ENCODE data around the gene SHKBP1. TPM values are rescaled to one million over a fixed set of nuclear protein-coding genes. Genes with fewer than 3 reads are reported as not detected.
A peak's percentile ranks its signal among the peaks of the same experiment; 100 is the strongest.

SHKBP1 gene
- total RNA-seq, 1 donor from 2014 or later = 29.2 TPM

DNA sequence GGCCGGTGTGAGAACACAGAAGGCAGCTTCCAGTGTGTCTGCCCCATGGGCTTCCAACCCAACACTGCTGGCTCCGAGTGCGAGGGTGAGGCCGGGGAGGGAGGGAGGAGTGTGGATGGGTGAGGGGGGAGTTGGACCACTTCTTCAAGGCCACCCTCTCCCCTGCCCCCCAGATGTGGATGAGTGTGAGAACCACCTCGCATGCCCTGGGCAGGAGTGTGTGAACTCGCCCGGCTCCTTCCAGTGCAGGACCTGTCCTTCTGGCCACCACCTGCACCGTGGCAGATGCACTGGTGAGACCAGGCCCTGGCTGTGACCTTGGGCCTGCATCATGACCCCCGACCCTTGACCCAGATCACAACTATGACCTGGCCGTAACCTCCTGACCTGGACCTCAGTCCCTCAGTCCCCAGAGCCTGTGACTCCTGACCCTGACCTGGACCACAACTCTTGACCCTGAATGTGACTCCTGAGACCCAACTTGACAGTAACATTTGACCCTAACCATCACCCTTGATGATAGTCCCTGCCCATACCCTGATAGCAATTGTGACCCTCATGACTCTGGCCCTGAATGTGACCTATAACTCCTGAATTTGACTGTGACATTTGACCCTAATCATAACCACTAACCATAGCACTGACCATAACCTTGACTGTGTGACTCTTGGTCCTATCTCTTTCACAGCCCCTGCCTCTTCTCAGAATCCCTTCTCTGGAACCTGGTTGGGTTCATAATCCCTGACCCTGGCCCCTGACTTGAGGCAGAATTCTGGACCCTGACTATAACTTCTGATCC lies 35.4 kb downstream of the SHKBP1 start:
- peak; percentile 68 for FAIRE-seq
- DNase-seq (ENCODE audit: low read depth) = no peak
- H3K27me3 ChIP-seq (ENCODE audit: control insufficient read depth, insufficient read depth, low read length) = no peaks in the 10 kb centered on the region
- TF ChIP-seq, protein P1, sequence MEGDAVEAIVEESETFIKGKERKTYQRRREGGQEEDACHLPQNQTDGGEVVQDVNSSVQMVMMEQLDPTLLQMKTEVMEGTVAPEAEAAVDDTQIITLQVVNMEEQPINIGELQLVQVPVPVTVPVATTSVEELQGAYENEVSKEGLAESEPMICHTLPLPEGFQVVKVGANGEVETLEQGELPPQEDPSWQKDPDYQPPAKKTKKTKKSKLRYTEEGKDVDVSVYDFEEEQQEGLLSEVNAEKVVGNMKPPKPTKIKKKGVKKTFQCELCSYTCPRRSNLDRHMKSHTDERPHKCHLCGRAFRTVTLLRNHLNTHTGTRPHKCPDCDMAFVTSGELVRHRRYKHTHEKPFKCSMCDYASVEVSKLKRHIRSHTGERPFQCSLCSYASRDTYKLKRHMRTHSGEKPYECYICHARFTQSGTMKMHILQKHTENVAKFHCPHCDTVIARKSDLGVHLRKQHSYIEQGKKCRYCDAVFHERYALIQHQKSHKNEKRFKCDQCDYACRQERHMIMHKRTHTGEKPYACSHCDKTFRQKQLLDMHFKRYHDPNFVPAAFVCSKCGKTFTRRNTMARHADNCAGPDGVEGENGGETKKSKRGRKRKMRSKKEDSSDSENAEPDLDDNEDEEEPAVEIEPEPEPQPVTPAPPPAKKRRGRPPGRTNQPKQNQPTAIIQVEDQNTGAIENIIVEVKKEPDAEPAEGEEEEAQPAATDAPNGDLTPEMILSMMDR (IDR thresholded peaks at IDR 0.05; ENCODE audit: insufficient read depth, low read length, severe bottlenecking) = no peak
- H3K4me3 ChIP-seq (ENCODE audit: low read depth, low read length) = no peak overlapping the region
- peaks cover 5% of the 10 kb centered on the region for H3K36me3 ChIP-seq (ENCODE audit: control insufficient read depth, insufficient read depth, low read length)

DNA sequence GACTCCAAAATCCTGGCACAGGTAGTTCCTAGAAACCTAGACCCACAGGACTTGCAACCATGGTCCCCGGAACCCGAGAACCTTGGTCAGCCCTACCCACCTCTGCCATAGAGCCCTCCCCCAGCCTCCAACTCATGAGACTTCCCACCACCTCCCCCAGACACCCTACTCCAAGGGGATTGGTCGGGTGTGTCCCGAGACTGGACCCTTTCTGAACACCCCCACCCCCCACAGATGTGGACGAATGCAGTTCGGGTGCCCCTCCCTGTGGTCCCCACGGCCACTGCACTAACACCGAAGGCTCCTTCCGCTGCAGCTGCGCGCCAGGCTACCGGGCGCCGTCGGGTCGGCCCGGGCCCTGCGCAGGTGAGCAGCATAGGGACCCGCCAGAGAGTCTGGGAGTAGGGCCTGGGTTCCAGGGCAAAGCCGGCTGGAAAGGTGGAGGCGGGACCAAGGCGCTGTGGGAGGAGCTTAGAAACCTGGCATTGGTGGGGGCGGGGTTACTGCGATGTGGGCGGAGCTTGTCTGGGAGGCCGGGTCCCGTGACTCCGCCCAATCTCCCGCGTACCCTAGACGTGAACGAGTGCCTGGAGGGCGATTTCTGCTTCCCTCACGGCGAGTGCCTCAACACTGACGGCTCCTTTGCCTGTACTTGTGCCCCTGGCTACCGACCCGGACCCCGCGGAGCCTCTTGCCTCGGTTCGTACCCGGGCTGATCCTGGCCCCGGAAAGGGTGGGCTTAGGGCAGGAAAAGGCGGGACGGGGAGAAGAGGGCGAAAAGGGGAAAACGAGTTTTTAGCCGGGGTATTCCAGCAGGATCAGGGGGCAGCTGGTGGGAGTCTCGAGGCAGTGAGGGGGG lies 36.4 kb downstream of the SHKBP1 start:
- Histone ChIP-seq H3K36me3 (ENCODE audit: control insufficient read depth, insufficient read depth, low read length) (peaks cover 5% of the 10 kb centered on the region), H3K27me3 (ENCODE audit: control insufficient read depth, insufficient read depth, low read length) (no peaks in the 10 kb centered on the region), H3K4me3 (ENCODE audit: low read depth, low read length) (peak overlapping the region; percentile 75)
- DNase-seq (ENCODE audit: low read depth) = peak; percentile 29
- no peak for FAIRE-seq
- TF ChIP-seq, protein P1 (IDR thresholded peaks at IDR 0.05; ENCODE audit: insufficient read depth, low read length, severe bottlenecking) = no peak

DNA sequence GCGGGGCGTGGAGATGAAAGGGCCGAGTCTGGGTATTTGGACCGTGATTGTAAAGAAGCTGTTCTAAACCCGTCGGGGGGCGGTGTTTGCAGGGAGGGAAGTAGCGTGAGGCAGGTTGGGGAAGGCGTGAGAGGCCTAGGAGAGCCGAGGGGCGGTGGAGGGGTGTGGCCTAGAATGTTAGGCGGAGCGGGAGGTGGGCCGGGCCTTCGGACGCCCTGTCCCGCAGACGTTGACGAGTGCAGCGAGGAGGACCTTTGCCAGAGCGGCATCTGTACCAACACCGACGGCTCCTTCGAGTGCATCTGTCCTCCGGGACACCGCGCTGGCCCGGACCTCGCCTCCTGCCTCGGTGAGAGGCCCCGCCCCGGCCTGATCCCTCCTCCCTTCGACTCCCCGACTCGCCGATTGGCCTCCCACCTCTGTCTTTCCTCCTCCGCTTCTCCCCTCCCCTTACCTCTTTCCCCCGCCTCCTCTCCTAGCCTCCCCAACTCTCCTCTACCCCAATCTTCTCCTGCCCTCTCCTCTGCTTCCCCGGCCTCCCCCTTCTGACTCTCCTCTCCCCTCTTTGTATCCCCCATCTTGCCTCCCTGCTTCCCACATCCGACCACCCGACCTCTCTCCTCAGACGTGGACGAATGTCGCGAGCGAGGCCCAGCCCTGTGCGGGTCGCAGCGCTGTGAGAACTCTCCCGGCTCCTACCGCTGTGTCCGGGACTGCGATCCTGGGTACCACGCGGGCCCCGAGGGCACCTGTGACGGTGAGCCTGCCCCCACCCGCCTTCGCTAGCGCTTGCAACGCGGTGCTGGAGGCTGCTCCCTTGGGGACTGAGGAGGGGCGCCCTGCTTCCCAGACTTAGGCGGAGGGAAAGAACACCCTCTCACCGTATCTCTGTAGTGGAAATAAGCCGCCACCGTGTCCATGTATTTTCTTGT lies 37.3 kb downstream of the SHKBP1 start:
- DNase-seq (ENCODE audit: low read depth) = peak; percentile 73
- Histone ChIP-seq H3K27me3 (ENCODE audit: control insufficient read depth, insufficient read depth, low read length) (no peaks in the 10 kb centered on the region), H3K4me3 (ENCODE audit: low read depth, low read length) (peak overlapping the region; percentile 75), H3K36me3 (ENCODE audit: control insufficient read depth, insufficient read depth, low read length) (peaks cover 8% of the 10 kb centered on the region)
- FAIRE-seq = no peak
- TF ChIP-seq, protein P1 (IDR thresholded peaks at IDR 0.05; ENCODE audit: insufficient read depth, low read length, severe bottlenecking) = no peak

DNA sequence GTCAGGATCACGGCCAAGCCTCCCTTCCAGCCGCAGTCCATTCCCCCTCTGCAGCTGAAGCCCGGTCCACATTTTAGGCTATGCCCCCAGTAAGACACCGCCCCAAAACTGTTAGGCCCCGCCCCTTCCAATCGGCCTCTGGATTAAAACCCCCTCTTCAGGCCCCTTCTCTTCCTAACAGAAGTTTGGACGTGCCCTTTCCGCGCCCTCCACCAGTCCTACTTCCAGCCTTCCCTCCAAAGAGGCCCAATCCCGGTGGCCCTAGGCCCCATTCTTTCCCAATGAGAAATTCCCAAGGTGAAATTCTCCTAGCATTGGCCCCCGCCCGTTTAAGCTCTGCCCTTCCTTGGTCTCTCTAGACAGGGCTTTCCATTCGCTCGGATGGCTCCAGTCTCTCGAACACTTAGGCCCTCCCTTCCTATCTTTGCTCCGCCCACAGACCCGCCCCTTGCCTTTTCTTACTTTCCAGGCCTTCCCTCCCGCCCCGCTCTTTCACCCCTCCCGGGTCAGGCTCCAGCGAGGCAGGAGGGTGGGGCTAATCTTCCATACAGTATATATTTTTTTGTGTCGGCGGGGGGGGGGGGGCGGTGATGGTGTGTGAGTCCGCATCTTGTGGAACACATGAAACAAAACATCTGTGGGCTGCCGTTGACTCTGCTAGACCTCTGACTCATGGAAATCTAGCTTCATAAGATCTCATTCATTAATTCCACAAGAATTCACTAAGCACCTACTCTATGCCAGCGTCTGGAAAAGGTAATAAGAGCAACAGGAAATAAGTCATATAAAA lies 38.1 kb downstream of the SHKBP1 start:
- no peaks in the 10 kb centered on the region for H3K27me3 ChIP-seq (ENCODE audit: control insufficient read depth, insufficient read depth, low read length)
- TF ChIP-seq, protein P1 (IDR thresholded peaks at IDR 0.05; ENCODE audit: insufficient read depth, low read length, severe bottlenecking) = no peak
- DNase-seq (ENCODE audit: low read depth) (peak; percentile 98), FAIRE-seq (no peak)
- H3K4me3 ChIP-seq (ENCODE audit: low read depth, low read length) = peak overlapping the region; percentile 75
- peaks cover 15% of the 10 kb centered on the region for H3K36me3 ChIP-seq (ENCODE audit: control insufficient read depth, insufficient read depth, low read length)

DNA sequence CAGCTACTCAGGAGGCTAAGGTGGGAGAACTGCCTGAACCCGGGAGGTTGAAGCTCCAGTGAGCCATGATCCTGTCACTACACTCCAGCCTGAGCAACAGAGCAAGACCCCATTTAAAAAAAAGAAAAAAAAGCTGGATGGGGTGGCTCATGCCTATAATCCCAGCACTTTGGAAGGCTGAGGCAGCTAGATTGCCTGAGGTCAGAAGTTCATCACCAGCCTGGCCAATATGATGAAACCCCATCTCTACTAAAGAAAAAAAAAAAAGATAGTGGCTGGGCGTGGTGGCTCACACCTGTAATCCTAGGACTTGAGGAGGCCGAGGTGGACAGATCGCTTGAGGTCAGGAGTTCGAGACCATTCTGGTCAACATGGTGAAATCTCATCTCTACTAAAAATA lies 39.5 kb downstream of the SHKBP1 start:
- H3K27me3 ChIP-seq (ENCODE audit: control insufficient read depth, insufficient read depth, low read length) = no peaks in the 10 kb centered on the region
- no peak overlapping the region for H3K4me3 ChIP-seq (ENCODE audit: low read depth, low read length)
- DNase-seq (ENCODE audit: low read depth) = no peak
- no peak for FAIRE-seq
- TF ChIP-seq, protein P1 (IDR thresholded peaks at IDR 0.05; ENCODE audit: insufficient read depth, low read length, severe bottlenecking) = no peak
- peaks cover 19% of the 10 kb centered on the region for H3K36me3 ChIP-seq (ENCODE audit: control insufficient read depth, insufficient read depth, low read length)

Measured in bronchial epithelial cell (primary cell).